GM12878 (cell line): ENCODE results near the gene PMIS2. TPM values are rescaled to one million over a fixed set of nuclear protein-coding genes. Genes with fewer than 3 reads are reported as not detected.

Source experiments
- ATAC-seq: fragments of 200-7000 bp; cut with Tn5 transposase; 3 replicates; pipeline ENCODE4 v1.9.1; 2020; ENCODE audit warnings: mild to moderate bottlenecking, moderate library complexity
- BruUV-seq: library from RNA; stranded (reverse); fragments of 400-500 nt; replicated peaks from 2 replicates; lab custom pipeline; 2021; lab: Mats Ljungman, UMichigan
- CTCF ChIA-PET: fragments of 300-600 bp; sonication (Branson Sonifier 250); formaldehyde crosslinking; extraction: SDS; loops from one replicate; lab custom pipeline; 2021; ENCODE audit warnings: inconsistent platforms; lab: Yijun Ruan, JAX
- POLR2A ChIA-PET: fragments of 350-600 bp; formaldehyde crosslinking; extraction: SDS; loops from one replicate; lab custom pipeline; 2021; ENCODE audit warnings: inconsistent platforms; lab: Charles Lee
- RAD21 ChIA-PET: fragments of 300-600 bp; sonication (Branson Sonifier 250); formaldehyde crosslinking; loops from one replicate; lab custom pipeline; 2023; ENCODE audit warnings: antibody characterized with exemption; ENCODE audit not compliant: unreplicated experiment; lab: Charles Lee
- SMC1A ChIA-PET: fragments of 300-600 bp; sonication (Branson Sonifier 250); formaldehyde crosslinking; loops from one replicate; lab custom pipeline; 2023; ENCODE audit not compliant: unreplicated experiment, uncharacterized antibody; lab: Charles Lee
- DNase-seq: peaks from one replicate; pipeline ENCODE4 v3.0.0-alpha.2; 2011; ENCODE audit warnings: low read depth, low spot score
- FAIRE-seq: peaks from 3 replicates; lab custom pipeline; 2011; peaks lifted over from hg19 to GRCh38; lab: Jason Lieb, UNC
- H2AFZ ChIP-seq: 2 replicates; pipeline ENCODE4 v1.6.0; 2011; ENCODE audit warnings: low read depth, low read length, control low read depth; ENCODE audit not compliant: control insufficient read depth
- H3K27ac ChIP-seq: 2 replicates; pipeline ENCODE4 v1.5.1; 2011; ENCODE audit warnings: control low read depth; ENCODE audit not compliant: control insufficient read depth, insufficient read depth
- H3K27me3 ChIP-seq, 2 experiments: replicated peaks in 1 of 2; 2 replicates each; pipeline versions ENCODE4 v1.6.0 to v1.6.1; 2011; ENCODE audit warnings: low read length in 1 of 2; ENCODE audit not compliant: control insufficient read depth in 2 of 2, insufficient read depth in 2 of 2
- H3K36me3 ChIP-seq, 2 experiments: 2 replicates each; pipeline ENCODE4 v1.5.1; 2011; ENCODE audit warnings: low read length in 1 of 2; ENCODE audit not compliant: control insufficient read depth in 2 of 2, insufficient read depth in 2 of 2
- H3K4me1 ChIP-seq: 2 replicates; pipeline ENCODE4 v1.6.1; 2011; ENCODE audit warnings: mild to moderate bottlenecking, low read length, moderate library complexity, mixed read lengths; ENCODE audit not compliant: control insufficient read depth, insufficient read depth
- H3K4me2 ChIP-seq: 2 replicates; pipeline ENCODE4 v1.6.0; 2011; ENCODE audit warnings: control low read depth; ENCODE audit not compliant: control insufficient read depth, insufficient read depth
- H3K4me3 ChIP-seq: fragments of 200-600 bp; sonication (generic); 2 replicates; pipeline ENCODE4 v1.5.1; 2016
- H3K79me2 ChIP-seq: 2 replicates; pipeline ENCODE4 v1.6.0; 2011; ENCODE audit warnings: low read length; ENCODE audit not compliant: control insufficient read depth, insufficient read depth
- H3K9ac ChIP-seq: 2 replicates; pipeline ENCODE4 v1.8.0; 2011; ENCODE audit warnings: low read length, control low read depth, mixed read lengths; ENCODE audit not compliant: control insufficient read depth, insufficient read depth
- H3K9me3 ChIP-seq: replicated peaks from 3 replicates; pipeline ENCODE4 v1.5.1; 2011; ENCODE audit warnings: mild to moderate bottlenecking, low read length; ENCODE audit not compliant: control insufficient read depth, insufficient read depth
- H4K20me1 ChIP-seq: 2 replicates; pipeline ENCODE4 v1.6.0; 2011; ENCODE audit not compliant: control insufficient read depth, insufficient read depth
- CEBPB ChIP-seq, 2 experiments: fragments of 150-350 bp in 1 of 2; IDR thresholded peaks; 2 replicates each; pipeline ENCODE4 v1.6.1; 2012 to 2014; ENCODE audit warnings: low read depth in 2 of 2, low read length in 2 of 2, borderline replicate concordance in 1 of 2, inconsistent platforms in 1 of 2
- MYB ChIP-seq: fragments of 150-350 bp; IDR thresholded peaks from 2 replicates; pipeline ENCODE4 v1.6.1; 2014; ENCODE audit warnings: mild to moderate bottlenecking, low read depth, low read length, borderline replicate concordance
- RCOR1 ChIP-seq: conservative IDR thresholded peaks from 2 replicates; pipeline ENCODE4 v1.6.1; 2012; ENCODE audit warnings: low read depth, low read length, improper control_type of control experiment
- WGBS: methylation state at CpG from one replicate; pipeline ENCODE4 v1.1.6; 2016; ENCODE audit warnings: low lambda C conversion rate; ENCODE audit not compliant: insufficient replicate concordance, insufficient coverage; ENCODE audit errors: missing lambda C conversion rate; 5-methylcytosine and 5-hydroxymethylcytosine counted together
- in situ Hi-C: fragments of 300-500 bp; cut with MboI; formaldehyde crosslinking; loops from 9 replicates; pipeline ENCODE4 v1.14.3; 2018; ENCODE audit warnings: mixed read lengths
- intact Hi-C: fragments of 100-400 bp; cut with micrococcal nuclease; formaldehyde crosslinking; loops from one replicate; pipeline ENCODE4 v1.14.2; 2022; ENCODE audit not compliant: unreplicated experiment
- polyA plus RNA-seq, 11 experiments: library from polyadenylated mRNA; depleted of rRNA in 4 of 11; unstranded in 6 of 11; stranded (reverse) in 5 of 11; fragments of >200 nt; fragmentation: Nextera tagmentation in 4 of 11; fragmentation: Illumina TruSeq in 1 of 11; extraction: Ambion mirVana in 4 of 11; extraction: Trizol in 1 of 11; gene quantifications; 1 replicate in 1 of 11; 2 replicates in 10 of 11; pipeline versions ENCODE4 v1.2.1 to v1.2.3, GENCODE V29; 2011 to 2016; ENCODE audit warnings: inconsistent platforms in 2 of 11, missing spikeins in 2 of 11, low read depth in 1 of 11
- total RNA-seq, 4 experiments: library from RNA; depleted of rRNA in 3 of 4; stranded (reverse); fragments of >200 nt in 3 of 4; fragmentation: Illumina TruSeq in 1 of 4; extraction: Trizol in 1 of 4; gene quantifications; 2 replicates each; pipeline versions ENCODE4 v1.2.1 to v1.2.3, GENCODE V29; 2013 to 2021

PMIS2 gene
- total and polyA plus RNA-seq, 10 of the 15 experiments (the other 5 are each of a cell fraction or from before 2014, with no cell fraction given): not detected

- Histone ChIP-seq H3K4me2 (no peak overlapping the region), H3K79me2 (no peaks in the 10 kb centered on the region), H3K4me1 (peaks cover 6% of the 10 kb centered on the region), H2AFZ (no peak overlapping the region), H3K27me3 (no peaks in the 10 kb centered on the region; a peak in 2 of 4 replicates), H3K27ac (no peak overlapping the region), H3K36me3 (no peaks in the 10 kb centered on the region; a peak in 1 of 4 replicates), H4K20me1 (no peaks in the 10 kb centered on the region), H3K9me3 (no peaks in the 10 kb centered on the region; the same call in 2 of the 3 replicates), H3K4me3 (no peak overlapping the region), H3K9ac (no peak overlapping the region)
- DNase-seq (no peak), ATAC-seq (no peak), FAIRE-seq (no peak)
- BruUV-seq: no TSS peak
- RAD21 ChIA-PET: no interaction called here
- WGBS: 43% methylated on average over 14 of the region's 14 CpGs
- intact Hi-C loops: no loop called here
- no peak for TF ChIP-seq CEBPB (IDR thresholded peaks at IDR 0.05; ENCODE audit: borderline replicate concordance in 1 of 2, low read depth in 2 of 2, low read length in 2 of 2)
- in situ Hi-C loops: no loop called here
- POLR2A ChIA-PET: no interaction called here
- CTCF ChIA-PET: no interaction called here
- SMC1A ChIA-PET: no interaction called here
These were observed 32.5 kb upstream of the PMIS2 start for GRCh38 chr19:35553385-35554000.

GRCh38 chr19:35554076-35554475 lies 31.9 kb upstream of the PMIS2 start:
- Histone ChIP-seq H3K9me3 (no peaks in the 10 kb centered on the region; the same call in 2 of the 3 replicates), H3K4me3 (no peak overlapping the region), H3K79me2 (no peaks in the 10 kb centered on the region), H3K27ac (no peak overlapping the region), H3K36me3 (no peaks in the 10 kb centered on the region; a peak in 1 of 4 replicates), H3K4me1 (peaks cover 12% of the 10 kb centered on the region), H3K9ac (no peak overlapping the region), H3K4me2 (no peak overlapping the region), H2AFZ (no peak overlapping the region), H3K27me3 (no peaks in the 10 kb centered on the region; a peak in 2 of 4 replicates), H4K20me1 (no peaks in the 10 kb centered on the region)
- WGBS: 32% methylated on average over 5 of the region's 5 CpGs
- DNase-seq (no peak), FAIRE-seq (no peak), ATAC-seq (no peak)
- TF ChIP-seq MYB: no peak
- no peak for TF ChIP-seq RCOR1
- no TSS peak for BruUV-seq
- intact Hi-C loops (no loop called here), in situ Hi-C loops (no loop called here)
- ChIA-PET CTCF (no interaction called here), RAD21 (no interaction called here), POLR2A (no interaction called here), SMC1A (no interaction called here)
